Measurements from ENCODE around the gene MAP3K12. TPM values are rescaled to one million over a fixed set of nuclear protein-coding genes. Genes with fewer than 3 reads are reported as not detected.
"Not testable (repeated sequence)": the region's sequence is repeated elsewhere in the genome, so short reads cannot be mapped to it uniquely, and the experiment has no call there.

The MAP3K12 gene
- total RNA-seq, 3 donors from 2014 or later (not counting 1 experiment from before 2014, with no cell fraction given): 15.3 to 21.8 (median 21.8) TPM

DNA sequence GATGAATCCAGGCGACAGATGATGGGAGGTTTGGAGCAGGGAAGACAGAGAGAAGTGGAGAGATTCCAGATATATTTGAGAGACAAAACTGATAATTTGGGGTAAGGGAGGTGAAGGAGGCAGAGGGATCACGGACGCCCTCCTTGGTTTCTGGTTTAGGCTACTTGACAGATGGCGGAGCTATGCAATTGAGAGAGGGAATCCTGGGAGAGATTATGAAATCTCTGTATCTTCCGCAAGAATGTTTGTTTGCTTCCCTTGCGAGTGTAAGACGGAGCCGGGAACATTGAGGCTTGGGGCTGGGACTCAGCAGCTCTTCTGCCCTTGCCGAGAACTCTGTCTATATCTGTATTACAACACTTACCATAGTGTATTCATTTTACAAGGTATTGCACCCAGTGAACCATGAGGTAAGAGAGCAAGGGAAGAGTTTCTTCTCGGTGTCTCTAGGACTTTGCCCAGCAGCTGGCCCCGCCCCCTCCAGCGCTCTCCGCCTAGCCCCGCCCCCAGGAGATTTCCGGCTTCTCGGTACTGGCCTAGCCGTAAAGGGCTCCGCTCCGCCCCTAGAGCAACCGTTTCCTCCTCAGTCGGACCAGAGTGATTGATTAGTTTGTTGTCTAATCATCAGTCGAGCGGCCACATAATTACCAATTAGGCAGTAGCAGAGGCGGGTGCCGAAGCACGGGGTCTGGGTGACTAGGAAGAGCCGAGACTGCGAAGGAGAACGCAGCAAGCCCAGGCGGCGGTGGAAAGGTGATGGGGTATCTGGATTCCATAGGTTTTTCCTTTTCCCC lies 58.0 kb downstream of the MAP3K12 start, which contains the start of gene PRR13:
Gene PRR13 (plus strand): TSS at position 695 of the 794 bp plus-strand sequence. CDS start 981 bp downstream, outside the sequence.
- Histone ChIP-seq H3K4me3 (ENCODE audit: low read length) (peak within 1 kb of the TSS; percentile 99), H3K4me1 (ENCODE audit: control insufficient read depth, insufficient read depth, low read length) (peaks cover 36% of the 10 kb centered on the region), H3K9me3 (ENCODE audit: control insufficient read depth, insufficient read depth, low read length) (no peaks in the 10 kb centered on the region), H3K27ac (ENCODE audit: low read length) (peak within 1 kb of the TSS; percentile 82), H3K36me3 (ENCODE audit: control insufficient read depth, insufficient read depth, low read length) (peaks cover 25% of the 10 kb centered on the region), H3K27me3 (ENCODE audit: control insufficient read depth, insufficient read depth, low read length) (no peaks in the 10 kb centered on the region)
- DNase-seq (peak; percentile 93 to 99), ATAC-seq (peak; percentile 97 to 100 (median 99))
- no peaks in the 10 kb centered on the region for H3K9me3 Mint-ChIP-seq
- H3K4me1 Mint-ChIP-seq: peaks cover 38 to 50% of the 10 kb centered on the region in 2 donors
- peak within 1 kb of the TSS; percentile 94 to 96 for H3K27ac Mint-ChIP-seq
- no peaks in the 10 kb centered on the region for H3K36me3 Mint-ChIP-seq
- peak within 1 kb of the TSS; percentile 99 for H3K4me3 Mint-ChIP-seq
- intact Hi-C loops (cut with micrococcal nuclease): loop anchor here (1.0 kb wide), 3 partner anchors 10 to 62 kb away; no protein-coding TSS in a partner anchor
- WGBS (ENCODE audit: insufficient coverage): 3% methylated on average over 31 of the region's 31 CpGs
- H3K27me3 Mint-ChIP-seq (ENCODE audit: low read depth in 2 of 2): no peaks in the 10 kb centered on the region
- TF ChIP-seq, protein P1, sequence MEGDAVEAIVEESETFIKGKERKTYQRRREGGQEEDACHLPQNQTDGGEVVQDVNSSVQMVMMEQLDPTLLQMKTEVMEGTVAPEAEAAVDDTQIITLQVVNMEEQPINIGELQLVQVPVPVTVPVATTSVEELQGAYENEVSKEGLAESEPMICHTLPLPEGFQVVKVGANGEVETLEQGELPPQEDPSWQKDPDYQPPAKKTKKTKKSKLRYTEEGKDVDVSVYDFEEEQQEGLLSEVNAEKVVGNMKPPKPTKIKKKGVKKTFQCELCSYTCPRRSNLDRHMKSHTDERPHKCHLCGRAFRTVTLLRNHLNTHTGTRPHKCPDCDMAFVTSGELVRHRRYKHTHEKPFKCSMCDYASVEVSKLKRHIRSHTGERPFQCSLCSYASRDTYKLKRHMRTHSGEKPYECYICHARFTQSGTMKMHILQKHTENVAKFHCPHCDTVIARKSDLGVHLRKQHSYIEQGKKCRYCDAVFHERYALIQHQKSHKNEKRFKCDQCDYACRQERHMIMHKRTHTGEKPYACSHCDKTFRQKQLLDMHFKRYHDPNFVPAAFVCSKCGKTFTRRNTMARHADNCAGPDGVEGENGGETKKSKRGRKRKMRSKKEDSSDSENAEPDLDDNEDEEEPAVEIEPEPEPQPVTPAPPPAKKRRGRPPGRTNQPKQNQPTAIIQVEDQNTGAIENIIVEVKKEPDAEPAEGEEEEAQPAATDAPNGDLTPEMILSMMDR (IDR thresholded peaks at IDR 0.05): no peak

DNA sequence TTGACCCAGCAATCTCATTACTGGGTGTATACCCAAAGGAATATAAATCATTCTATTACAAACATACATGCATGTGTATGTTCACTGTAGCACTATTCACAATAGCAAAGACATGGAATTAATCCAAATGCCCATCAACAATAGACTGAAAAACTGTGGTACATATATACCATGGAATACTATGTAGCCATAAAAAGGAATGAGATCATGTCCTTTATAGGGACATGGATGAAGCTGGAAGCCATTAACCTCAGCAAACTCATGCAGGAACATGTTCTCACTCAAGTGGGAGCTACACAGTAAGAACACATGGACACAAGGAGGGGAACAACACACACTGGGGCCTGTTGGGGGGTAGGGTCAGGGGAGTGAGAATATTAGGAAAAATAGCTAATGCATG lies 59.7 kb downstream of the MAP3K12 start:
- H3K27ac Mint-ChIP-seq; H3K9me3 Mint-ChIP-seq; intact Hi-C loops (cut with micrococcal nuclease); H3K4me3 Mint-ChIP-seq; H3K36me3 Mint-ChIP-seq; H3K4me3 ChIP-seq (ENCODE audit: low read length); H3K27me3 ChIP-seq (ENCODE audit: control insufficient read depth, insufficient read depth, low read length); H3K27ac ChIP-seq (ENCODE audit: low read length); H3K9me3 ChIP-seq (ENCODE audit: control insufficient read depth, insufficient read depth, low read length); H3K27me3 Mint-ChIP-seq (ENCODE audit: low read depth in 2 of 2); DNase-seq; ATAC-seq: not testable (repeated sequence)
- H3K4me1 Mint-ChIP-seq: peaks cover 27 to 36% of the 10 kb centered on the region in 2 donors
- Histone ChIP-seq H3K4me1 (ENCODE audit: control insufficient read depth, insufficient read depth, low read length) (peaks cover 31% of the 10 kb centered on the region), H3K36me3 (ENCODE audit: control insufficient read depth, insufficient read depth, low read length) (peaks cover 11% of the 10 kb centered on the region)

DNA sequence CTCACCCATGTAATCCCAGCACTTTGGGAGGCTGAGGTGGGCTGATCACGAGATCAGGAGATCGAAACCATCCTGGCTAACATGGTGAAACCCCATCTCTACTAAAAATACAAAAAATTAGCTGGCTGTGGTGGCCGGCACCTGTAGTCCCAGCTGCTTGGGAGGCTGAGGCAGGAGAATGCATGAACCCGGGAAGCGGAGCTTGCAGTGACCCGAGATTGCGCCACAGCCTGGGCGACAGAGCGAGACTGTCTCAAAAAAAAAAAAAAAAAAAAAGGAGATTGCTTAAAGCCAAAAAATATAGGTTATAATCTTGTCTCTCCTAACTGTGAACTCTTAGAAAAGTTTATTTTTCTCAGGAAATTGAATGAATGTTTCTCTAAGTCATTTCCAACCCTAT lies 63.9 kb downstream of the MAP3K12 start:
- H3K4me3 ChIP-seq (ENCODE audit: low read length); H3K4me3 Mint-ChIP-seq; H3K27ac ChIP-seq (ENCODE audit: low read length); H3K36me3 ChIP-seq (ENCODE audit: control insufficient read depth, insufficient read depth, low read length); H3K9me3 ChIP-seq (ENCODE audit: control insufficient read depth, insufficient read depth, low read length); DNase-seq; H3K36me3 Mint-ChIP-seq; H3K4me1 Mint-ChIP-seq; intact Hi-C loops (cut with micrococcal nuclease); H3K27me3 ChIP-seq (ENCODE audit: control insufficient read depth, insufficient read depth, low read length); H3K27ac Mint-ChIP-seq; H3K27me3 Mint-ChIP-seq (ENCODE audit: low read depth in 2 of 2); ATAC-seq; H3K9me3 Mint-ChIP-seq; H3K4me1 ChIP-seq (ENCODE audit: control insufficient read depth, insufficient read depth, low read length): not testable (repeated sequence)
- WGBS (ENCODE audit: insufficient coverage): 87% methylated on average over 9 of the region's 9 CpGs

DNA sequence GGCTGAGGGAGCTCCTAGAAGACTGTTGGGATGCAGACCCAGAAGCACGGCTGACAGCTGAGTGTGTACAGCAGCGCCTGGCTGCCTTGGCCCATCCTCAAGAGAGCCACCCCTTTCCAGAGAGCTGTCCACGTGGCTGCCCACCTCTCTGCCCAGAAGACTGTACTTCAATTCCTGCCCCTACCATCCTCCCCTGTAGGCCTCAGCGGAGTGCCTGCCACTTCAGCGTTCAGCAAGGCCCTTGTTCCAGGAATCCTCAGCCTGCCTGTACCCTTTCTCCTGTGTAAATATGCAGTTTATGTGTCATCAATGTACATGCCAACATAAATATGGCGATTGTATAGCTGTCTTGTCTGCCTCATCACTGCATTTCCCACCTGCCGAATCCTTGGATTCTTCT lies 68.1 kb downstream of the MAP3K12 start:
- TF ChIP-seq, protein P1 (IDR thresholded peaks at IDR 0.05): no peak
- WGBS (ENCODE audit: insufficient coverage): 90% methylated on average over 7 of the region's 7 CpGs
- Histone ChIP-seq H3K9me3 (ENCODE audit: control insufficient read depth, insufficient read depth, low read length) (no peaks in the 10 kb centered on the region), H3K4me3 (ENCODE audit: low read length) (no peak overlapping the region), H3K27me3 (ENCODE audit: control insufficient read depth, insufficient read depth, low read length) (no peaks in the 10 kb centered on the region), H3K27ac (ENCODE audit: low read length) (no peak overlapping the region), H3K36me3 (ENCODE audit: control insufficient read depth, insufficient read depth, low read length) (no peaks in the 10 kb centered on the region), H3K4me1 (ENCODE audit: control insufficient read depth, insufficient read depth, low read length) (no peaks in the 10 kb centered on the region)
- Mint-ChIP-seq H3K27ac (no peak overlapping the region), H3K9me3 (no peaks in the 10 kb centered on the region), H3K4me3 (no peak overlapping the region), H3K27me3 (ENCODE audit: low read depth in 2 of 2) (no peaks in the 10 kb centered on the region), H3K36me3 (no peaks in the 10 kb centered on the region), H3K4me1 (no peaks in the 10 kb centered on the region)
- DNase-seq (no peak), ATAC-seq (no peak)
- intact Hi-C loops (cut with micrococcal nuclease): no loop called here

Measured in natural killer cell (primary cell).